Endothelial cell of umbilical vein (primary cell): ENCODE results near the gene TRAPPC3. TPM values are rescaled to one million over a fixed set of nuclear protein-coding genes. Genes with fewer than 3 reads are reported as not detected.

Experiments used
- BruUV-seq: library from RNA; stranded (reverse); fragments of 400-500 nt; replicated peaks from 2 replicates; lab custom pipeline; 2021; lab: Mats Ljungman, UMichigan
- CTCF ChIA-PET: fragments of 300-600, 350-600 bp; sonication (Branson Sonifier 250); formaldehyde crosslinking; loops from one replicate; lab custom pipeline; 2021; ENCODE audit warnings: antibody characterized with exemption, inconsistent platforms; lab: Charles Lee
- POLR2A ChIA-PET: fragments of 300-600, 350-600 bp; sonication (Branson Sonifier 250); formaldehyde crosslinking; loops from one replicate; lab custom pipeline; 2021; ENCODE audit warnings: antibody characterized with exemption, inconsistent platforms; lab: Charles Lee
- DNase-seq: peaks from one replicate; pipeline ENCODE4 v3.0.0-alpha.2; 2011; ENCODE audit warnings: low read depth, low spot score
- FAIRE-seq: peaks from 2 replicates; lab custom pipeline; 2011; peaks lifted over from hg19 to GRCh38; lab: Jason Lieb, UNC
- H2AFZ ChIP-seq: 2 replicates; pipeline ENCODE4 v1.6.0; 2012; ENCODE audit warnings: low read depth, low read length, control low read depth, inconsistent platforms
- H3K27ac ChIP-seq: 2 replicates; pipeline ENCODE4 v1.5.1; 2011; ENCODE audit warnings: low read depth, mild to moderate bottlenecking, control low read depth, low read length, moderate library complexity; ENCODE audit not compliant: insufficient read depth
- H3K27me3 ChIP-seq, 2 experiments: 2 replicates each; pipeline versions ENCODE4 v1.6.0 to v1.6.1; 2011; ENCODE audit warnings: low read length in 2 of 2, mixed read lengths in 1 of 2; ENCODE audit not compliant: control insufficient read depth in 2 of 2, insufficient read depth in 2 of 2
- H3K36me3 ChIP-seq, 2 experiments: 2 replicates in 1 of 2; 3 replicates in 1 of 2; pipeline ENCODE4 v1.5.1; 2011; ENCODE audit warnings: low read length in 2 of 2, mild to moderate bottlenecking in 1 of 2, moderate library complexity in 1 of 2; ENCODE audit not compliant: control insufficient read depth in 2 of 2, insufficient read depth in 2 of 2; ENCODE audit errors: extremely low read depth in 1 of 2
- H3K4me1 ChIP-seq: 3 replicates; pipeline ENCODE4 v1.5.1; 2011; ENCODE audit warnings: mild to moderate bottlenecking, low read length; ENCODE audit not compliant: control insufficient read depth, insufficient read depth; ENCODE audit errors: extremely low read depth
- H3K4me2 ChIP-seq: 2 replicates; pipeline ENCODE4 v1.6.1; 2011; ENCODE audit warnings: low read length, control low read depth, mixed read lengths; ENCODE audit not compliant: insufficient read depth
- H3K4me3 ChIP-seq, 3 experiments: fragments of 200-600 bp in 1 of 3; sonication (generic), shearing (Covaris generic) in 1 of 3; replicated peaks in 1 of 3; 2 replicates each; pipeline ENCODE4 v1.5.1; 2011 to 2016; ENCODE audit warnings: control low read depth in 3 of 3, low read length in 3 of 3, mild to moderate bottlenecking in 2 of 3, inconsistent platforms in 1 of 3, low read depth in 1 of 3, moderate library complexity in 1 of 3; ENCODE audit not compliant: insufficient read depth in 1 of 3
- H3K79me2 ChIP-seq: 2 replicates; pipeline ENCODE4 v1.6.0; 2012; ENCODE audit warnings: low read length, inconsistent platforms; ENCODE audit not compliant: control insufficient read depth, insufficient read depth
- H3K9ac ChIP-seq: replicated peaks from 2 replicates; pipeline ENCODE3; 2011; ENCODE audit warnings: low read length, control low read depth; ENCODE audit not compliant: insufficient read depth; ENCODE audit errors: extremely low read depth
- H3K9me1 ChIP-seq: replicated peaks from 3 replicates; pipeline ENCODE4 v1.6.0; 2011; ENCODE audit warnings: mild to moderate bottlenecking, low read length; ENCODE audit not compliant: control insufficient read depth, insufficient read depth; ENCODE audit errors: extremely low read depth
- H3K9me3 ChIP-seq: replicated peaks from 2 replicates; pipeline ENCODE4 v1.5.1; 2012; ENCODE audit warnings: low read length, inconsistent platforms; ENCODE audit not compliant: control insufficient read depth, insufficient read depth
- H4K20me1 ChIP-seq: replicated peaks from 2 replicates; pipeline ENCODE3; 2011; ENCODE audit warnings: mild to moderate bottlenecking, low read length; ENCODE audit not compliant: control insufficient read depth, insufficient read depth; ENCODE audit errors: extremely low read depth
- CTCF ChIP-seq, 2 donors: IDR thresholded peaks; 1 replicate in 1 of 2; 2 replicates in 1 of 2; pipeline ENCODE4 v1.5.1; 2011; ENCODE audit warnings: low read length in 2 of 2, mild to moderate bottlenecking in 2 of 2, moderate library complexity in 2 of 2, control low read depth in 1 of 2, inconsistent platforms in 1 of 2, low read depth in 1 of 2; ENCODE audit not compliant: insufficient read depth in 1 of 2; ENCODE audit errors: extremely low read depth in 1 of 2
- EZH2 ChIP-seq: IDR thresholded peaks from 2 replicates; pipeline ENCODE4 v1.6.1; 2012; ENCODE audit warnings: borderline replicate concordance, low read depth, mild to moderate bottlenecking, moderate library complexity, low read length, inconsistent platforms; ENCODE audit not compliant: severe bottlenecking
- FOS ChIP-seq: IDR thresholded peaks from 2 replicates; pipeline ENCODE4 v1.6.1; 2011; ENCODE audit warnings: mild to moderate bottlenecking, low read length, moderate library complexity, borderline replicate concordance; ENCODE audit not compliant: insufficient read depth
- GATA2 ChIP-seq: IDR thresholded peaks from 2 replicates; pipeline ENCODE4 v1.7.0; 2011; ENCODE audit warnings: low read depth, mild to moderate bottlenecking, moderate library complexity, mixed read lengths, low read length; ENCODE audit not compliant: insufficient read length, insufficient read depth
- JUN ChIP-seq: IDR thresholded peaks from 2 replicates; pipeline ENCODE4 v1.6.1; 2011; ENCODE audit warnings: borderline replicate concordance, low read depth; ENCODE audit not compliant: insufficient read length, insufficient read depth
- MAX ChIP-seq: IDR thresholded peaks from 2 replicates; pipeline ENCODE4 v1.6.1; 2011; ENCODE audit not compliant: insufficient read depth, insufficient read length
- MYC ChIP-seq: IDR thresholded peaks from one replicate; pipeline ENCODE4 v1.6.1; 2011; ENCODE audit warnings: mild to moderate bottlenecking, low read depth, low read length
- POLR2A ChIP-seq: IDR thresholded peaks from 2 replicates; pipeline ENCODE4 v1.6.1; 2012; ENCODE audit warnings: low read depth, mild to moderate bottlenecking, control low read depth, low read length
- POLR2AphosphoS5 ChIP-seq: IDR thresholded peaks from 2 replicates; pipeline ENCODE4 v1.6.1; 2012; ENCODE audit warnings: low read depth, mild to moderate bottlenecking, control low read depth, low read length, moderate library complexity; ENCODE audit not compliant: insufficient read depth
- dilution Hi-C: fragments of 300-500 bp; cut with MboI; formaldehyde crosslinking; loops from one replicate; pipeline ENCODE4 v1.15.0; 2019; ENCODE audit warnings: low sequenced_read_pairs; ENCODE audit not compliant: extremely low pct_ligation_motif_present
- intact Hi-C: fragments of 100-400 bp; cut with micrococcal nuclease; formaldehyde crosslinking; loops from one replicate; pipeline ENCODE4 v1.10.0; 2022
- polyA plus RNA-seq, 4 experiments: library from polyadenylated mRNA; depleted of rRNA in 3 of 4; stranded (reverse) in 3 of 4; unstranded in 1 of 4; fragments of >200 nt; gene quantifications; 2 replicates each; pipeline versions ENCODE4 v1.2.1 to v1.2.3, GENCODE V29; 2011 to 2012; ENCODE audit warnings: missing spikeins in 1 of 4
- total RNA-seq: library from RNA; stranded (reverse); gene quantifications from 2 replicates; pipeline ENCODE4 v1.2.3, GENCODE V29; 2021

Gene TRAPPC3
- total and polyA plus RNA-seq, 2 donors (not counting 3 experiments of a cell fraction or from before 2014, with no cell fraction given): 93.4 to 125 TPM

GRCh38 chr1:36176106-36176949 lies 27.0 kb upstream of the TRAPPC3 start:
- H3K9me1 ChIP-seq: no peaks in the 10 kb centered on the region
- peaks cover 36 to 78% of the 10 kb centered on the region in 2 experiments for H3K36me3 ChIP-seq
- H3K4me2 ChIP-seq: no peak overlapping the region
- peaks cover 19% of the 10 kb centered on the region for H3K4me1 ChIP-seq
- H3K79me2 ChIP-seq: peaks cover 33% of the 10 kb centered on the region
- no peaks in the 10 kb centered on the region for H3K27me3 ChIP-seq
- no peak overlapping the region for H3K4me3 ChIP-seq
- H2AFZ ChIP-seq: no peak overlapping the region
- TF ChIP-seq POLR2AphosphoS5 (no peak), GATA2 (no peak), JUN (no peak), CTCF (IDR thresholded peaks at IDR 0.05; ENCODE audit: extremely low read depth in 1 of 2, insufficient read depth in 1 of 2, low read depth in 1 of 2, low read length in 2 of 2) (no peak), EZH2 (no peak), POLR2A (no peak), MAX (no peak), FOS (no peak), MYC (no peak)
- no peaks in the 10 kb centered on the region for H3K9me3 ChIP-seq
- H3K27ac ChIP-seq: no peak overlapping the region
- no peak for DNase-seq
- POLR2A ChIA-PET: no interaction called here
- intact Hi-C loops: no loop called here
- H4K20me1 ChIP-seq: no peaks in the 10 kb centered on the region
- dilution Hi-C loops: no loop called here
- H3K9ac ChIP-seq: no peak overlapping the region
- CTCF ChIA-PET: interaction anchor here (1.1 to 1.5 kb wide), 2 partner anchors 10 to 12 kb away, joined by 3 to 5 read pairs; no protein-coding TSS in a partner anchor
- BruUV-seq: no TSS peak
- no peak for FAIRE-seq
